ENCODE data around the gene GMPR2.

GRCh38 chr14:24252289-24253124 lies 19.8 kb downstream of the GMPR2 start:
- TF ChIP-seq POLR2A (IDR thresholded peaks at IDR 0.05) (no peak), CTCF (IDR thresholded peaks at IDR 0.05) (no peak), POLR2AphosphoS5 (IDR thresholded peaks at IDR 0.05) (no peak)

Data from breast epithelium (tissue), 3 donors.